ENCODE data around the gene CDH18. TPM values are rescaled to one million over a fixed set of nuclear protein-coding genes. Genes with fewer than 3 reads are reported as not detected.

CDH18 gene
- total and polyA plus RNA-seq, 2 donors (not counting 3 experiments of a cell fraction or from before 2014, with no cell fraction given): 0.06 TPM; not detected in 1

DNA sequence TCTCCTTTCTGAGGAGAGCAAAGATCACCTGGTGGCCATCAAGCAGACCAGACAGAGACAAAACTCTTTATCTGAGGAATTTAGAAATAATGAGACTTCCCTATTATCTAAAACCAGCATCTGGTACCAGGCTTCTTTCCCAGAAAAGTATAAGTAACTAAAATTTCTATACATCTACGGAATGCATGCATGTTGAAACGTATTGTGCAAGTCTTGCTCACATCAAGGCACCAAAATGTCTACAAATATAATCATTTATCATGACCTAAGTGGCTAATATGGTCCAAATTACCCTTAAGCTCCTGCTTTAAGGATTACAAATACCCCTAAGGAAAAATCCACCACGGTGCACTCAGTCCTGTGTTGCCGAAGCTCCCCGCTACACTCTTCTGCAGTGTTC lies 286.3 kb downstream of the CDH18 start:
- Histone ChIP-seq H3K9ac (replicated peaks; ENCODE audit: extremely low read depth, insufficient read depth, low read length) (no peak overlapping the region), H3K4me1 (ENCODE audit: control insufficient read depth, extremely low read depth, insufficient read depth, low read length) (no peaks in the 10 kb centered on the region), H3K36me3 (ENCODE audit: control insufficient read depth in 2 of 2, extremely low read depth in 1 of 2, insufficient read depth in 2 of 2, low read length in 2 of 2) (no peaks in the 10 kb centered on the region), H4K20me1 (replicated peaks; ENCODE audit: control insufficient read depth, extremely low read depth, insufficient read depth, low read length) (no peaks in the 10 kb centered on the region), H3K4me2 (ENCODE audit: insufficient read depth, low read length) (no peak overlapping the region), H3K4me3 (replicated peaks in 1 of 3; ENCODE audit: insufficient read depth in 1 of 3, low read depth in 1 of 3, low read length in 3 of 3) (no peak overlapping the region), H3K9me3 (replicated peaks; ENCODE audit: control insufficient read depth, insufficient read depth, low read length) (no peaks in the 10 kb centered on the region), H3K9me1 (replicated peaks; ENCODE audit: control insufficient read depth, extremely low read depth, insufficient read depth, low read length) (no peaks in the 10 kb centered on the region), H3K27me3 (ENCODE audit: control insufficient read depth in 2 of 2, insufficient read depth in 2 of 2, low read length in 2 of 2) (no peaks in the 10 kb centered on the region), H3K27ac (ENCODE audit: insufficient read depth, low read depth, low read length) (no peak overlapping the region), H3K79me2 (ENCODE audit: control insufficient read depth, insufficient read depth, low read length) (no peaks in the 10 kb centered on the region), H2AFZ (ENCODE audit: low read depth, low read length) (no peak overlapping the region)
- POLR2A ChIA-PET: no interaction called here
- TF ChIP-seq POLR2A (IDR thresholded peaks at IDR 0.05; ENCODE audit: low read depth, low read length): no peak
- TF ChIP-seq POLR2AphosphoS5 (IDR thresholded peaks at IDR 0.05; ENCODE audit: insufficient read depth, low read depth, low read length): no peak
- TF ChIP-seq JUN (IDR thresholded peaks at IDR 0.05; ENCODE audit: borderline replicate concordance, insufficient read depth, insufficient read length, low read depth): no peak
- no peak for DNase-seq (ENCODE audit: low read depth, low spot score)
- dilution Hi-C loops (cut with MboI; ENCODE audit: extremely low pct_ligation_motif_present, low sequenced_read_pairs): no loop called here
- FAIRE-seq: no peak
- CTCF ChIA-PET: interaction anchor here (0.6 to 0.7 kb wide), 2 partner anchors 26 to 153 kb away, joined by 3 read pairs; no protein-coding TSS in a partner anchor
- intact Hi-C loops (cut with micrococcal nuclease): no loop called here
- BruUV-seq (replicated peaks): no TSS peak

- no peak for FAIRE-seq
- Histone ChIP-seq H3K9me3 (replicated peaks; ENCODE audit: control insufficient read depth, insufficient read depth, low read length) (no peaks in the 10 kb centered on the region), H3K9ac (replicated peaks; ENCODE audit: extremely low read depth, insufficient read depth, low read length) (no peak overlapping the region), H3K4me2 (ENCODE audit: insufficient read depth, low read length) (no peak overlapping the region), H4K20me1 (replicated peaks; ENCODE audit: control insufficient read depth, extremely low read depth, insufficient read depth, low read length) (no peaks in the 10 kb centered on the region), H3K27me3 (ENCODE audit: control insufficient read depth in 2 of 2, insufficient read depth in 2 of 2, low read length in 2 of 2) (no peaks in the 10 kb centered on the region), H2AFZ (ENCODE audit: low read depth, low read length) (no peak overlapping the region), H3K27ac (ENCODE audit: insufficient read depth, low read depth, low read length) (no peak overlapping the region), H3K9me1 (replicated peaks; ENCODE audit: control insufficient read depth, extremely low read depth, insufficient read depth, low read length) (no peaks in the 10 kb centered on the region), H3K79me2 (ENCODE audit: control insufficient read depth, insufficient read depth, low read length) (no peaks in the 10 kb centered on the region), H3K4me1 (ENCODE audit: control insufficient read depth, extremely low read depth, insufficient read depth, low read length) (no peaks in the 10 kb centered on the region), H3K4me3 (replicated peaks in 1 of 3; ENCODE audit: insufficient read depth in 1 of 3, low read depth in 1 of 3, low read length in 3 of 3) (no peak overlapping the region), H3K36me3 (ENCODE audit: control insufficient read depth in 2 of 2, extremely low read depth in 1 of 2, insufficient read depth in 2 of 2, low read length in 2 of 2) (no peaks in the 10 kb centered on the region)
- TF ChIP-seq GATA2 (IDR thresholded peaks at IDR 0.05; ENCODE audit: insufficient read depth, insufficient read length, low read depth, low read length): no peak
- no peak for TF ChIP-seq EZH2 (IDR thresholded peaks at IDR 0.05; ENCODE audit: borderline replicate concordance, low read depth, low read length, severe bottlenecking)
- TF ChIP-seq POLR2A (IDR thresholded peaks at IDR 0.05; ENCODE audit: low read depth, low read length): no peak
- TF ChIP-seq CTCF (IDR thresholded peaks at IDR 0.05; ENCODE audit: extremely low read depth in 1 of 2, insufficient read depth in 1 of 2, low read depth in 1 of 2, low read length in 2 of 2): no peak
- TF ChIP-seq MAX (IDR thresholded peaks at IDR 0.05; ENCODE audit: insufficient read depth, insufficient read length): no peak
- TF ChIP-seq JUN (IDR thresholded peaks at IDR 0.05; ENCODE audit: borderline replicate concordance, insufficient read depth, insufficient read length, low read depth): no peak
- TF ChIP-seq MYC (IDR thresholded peaks at IDR 0.05; ENCODE audit: low read depth, low read length): no peak
- TF ChIP-seq FOS (IDR thresholded peaks at IDR 0.05; ENCODE audit: borderline replicate concordance, insufficient read depth, low read length): no peak
- TF ChIP-seq POLR2AphosphoS5 (IDR thresholded peaks at IDR 0.05; ENCODE audit: insufficient read depth, low read depth, low read length): no peak
- dilution Hi-C loops (cut with MboI; ENCODE audit: extremely low pct_ligation_motif_present, low sequenced_read_pairs): no loop called here
- intact Hi-C loops (cut with micrococcal nuclease): no loop called here
- ChIA-PET POLR2A (no interaction called here), CTCF (no interaction called here)
- no TSS peak for BruUV-seq (replicated peaks)
- no peak for DNase-seq (ENCODE audit: low read depth, low spot score)
Measured at GRCh38 chr5:19694949-19695611, 292.9 kb downstream of the CDH18 start.

Measured in endothelial cell of umbilical vein (primary cell).